Small intestine (tissue), 7 donors: ENCODE results near the gene SMG1. TPM values are rescaled to one million over a fixed set of nuclear protein-coding genes. Genes with fewer than 3 reads are reported as not detected.

Source experiments
- DNase-seq, 2 donors: peaks; one replicate each; pipeline versions ENCODE4 v3.0.0 to v3.0.0-alpha.2; 2013
- FAIRE-seq: peaks from 2 replicates; lab custom pipeline; 2012; peaks lifted over from hg19 to GRCh38; lab: Jason Lieb, UNC
- H3K27ac ChIP-seq, 3 donors: one replicate each; pipeline ENCODE4 v1.5.1; 2013; ENCODE audit warnings: low read length in 2 of 3, mild to moderate bottlenecking in 2 of 3, control low read depth in 1 of 3, inconsistent platforms in 1 of 3, low read depth in 1 of 3, moderate library complexity in 1 of 3
- H3K27me3 ChIP-seq, 3 donors: one replicate each; pipeline ENCODE4 v1.6.1; 2013; ENCODE audit warnings: low read length in 3 of 3, inconsistent platforms in 1 of 3; ENCODE audit not compliant: control insufficient read depth in 3 of 3, insufficient read depth in 3 of 3
- H3K36me3 ChIP-seq, 3 donors: one replicate each; pipeline ENCODE4 v1.6.1; 2013; ENCODE audit warnings: low read length in 3 of 3, inconsistent platforms in 1 of 3, low read depth in 1 of 3, mild to moderate bottlenecking in 1 of 3, moderate library complexity in 1 of 3; ENCODE audit not compliant: control insufficient read depth in 3 of 3, insufficient read depth in 2 of 3
- H3K4me1 ChIP-seq, 3 donors: one replicate each; pipeline ENCODE4 v1.6.1; 2013; ENCODE audit warnings: low read length in 2 of 3, inconsistent platforms in 1 of 3, low read depth in 1 of 3, mild to moderate bottlenecking in 1 of 3, moderate library complexity in 1 of 3; ENCODE audit not compliant: control insufficient read depth in 3 of 3, insufficient read depth in 2 of 3
- H3K4me3 ChIP-seq, 3 donors: one replicate each; pipeline ENCODE4 v1.5.1; 2013; ENCODE audit warnings: low read length in 3 of 3, control low read depth in 1 of 3, inconsistent platforms in 1 of 3, low read depth in 1 of 3, mild to moderate bottlenecking in 1 of 3, moderate library complexity in 1 of 3
- H3K9me3 ChIP-seq, 2 donors: one replicate each; pipeline ENCODE4 v1.6.1; 2013; ENCODE audit warnings: low read depth in 1 of 2, low read length in 1 of 2; ENCODE audit not compliant: control insufficient read depth in 2 of 2, insufficient read depth in 1 of 2
- WGBS, 3 donors: extraction: QIAGEN DNeasy Blood & Tissue Kit; methylation state at CpG; one replicate each; pipeline ENCODE4 v1.1.7; 2013; 5-methylcytosine and 5-hydroxymethylcytosine counted together
- polyA plus RNA-seq, 4 donors: library from polyadenylated mRNA; stranded (reverse) in 3 of 4; unstranded in 1 of 4; fragments of 200-250 nt in 3 of 4; fragments of 120-200 nt in 1 of 4; gene quantifications; one replicate each; pipeline versions ENCODE4 v1.2.1 to v1.2.3, GENCODE V29; 2013
- donor health status: healthy with polysubstance abuse.
- donor health status: control.
- donor health status: control.
- donor health status: Bipolar disorder and iron deficiency.
- donor health status: healthy.

SMG1 gene
- polyA plus RNA-seq, 4 donors, result 9.2 to 43.4 (median 12.1) TPM

DNA sequence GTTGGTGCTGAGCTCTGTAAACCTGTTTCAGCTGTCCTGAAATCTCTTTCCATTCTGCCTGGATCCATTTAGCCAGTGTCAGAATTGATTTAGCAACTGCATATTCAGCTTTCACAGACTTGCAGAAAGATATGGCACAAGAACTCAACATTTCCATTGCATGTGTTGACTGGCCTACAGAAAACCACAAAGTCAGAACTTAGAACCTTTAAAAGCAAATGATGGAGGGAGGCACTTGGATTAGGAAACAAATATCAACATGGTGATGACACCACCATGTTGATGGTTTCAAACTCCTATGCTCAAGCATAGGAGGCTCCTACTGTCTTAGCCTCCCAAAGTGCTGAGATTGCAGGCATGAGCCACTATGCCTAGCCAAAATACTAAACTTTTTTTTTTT lies 72.5 kb downstream of the SMG1 start:
- Histone ChIP-seq H3K27ac (no peak overlapping the region), H3K9me3 (no peaks in the 10 kb centered on the region), H3K4me1 (no peaks in the 10 kb centered on the region), H3K4me3 (no peak overlapping the region), H3K27me3 (no peaks in the 10 kb centered on the region), H3K36me3 (peaks cover 12 to 35% (median 32%) of the 10 kb centered on the region in 3 donors)
- FAIRE-seq (no peak), DNase-seq (no peak)

DNA sequence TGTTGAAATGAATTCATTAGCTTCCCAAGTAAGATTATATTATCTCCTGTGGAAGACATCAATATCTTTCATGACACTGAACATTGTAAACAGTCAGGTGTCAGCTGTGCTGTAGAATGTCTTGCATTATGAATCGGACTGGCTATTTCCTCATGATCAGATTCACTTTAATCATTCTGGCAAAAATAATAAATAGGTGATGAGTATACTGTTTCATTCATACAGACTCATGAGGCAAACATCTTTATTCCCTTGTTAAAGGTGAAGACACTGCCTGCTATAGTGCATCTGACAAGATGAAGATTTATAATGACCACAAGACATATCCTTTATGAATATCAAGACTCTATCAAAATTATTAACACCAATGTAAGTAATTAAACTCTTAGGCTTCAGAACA lies 73.6 kb downstream of the SMG1 start:
- Histone ChIP-seq H3K36me3 (peaks cover 20 to 40% (median 34%) of the 10 kb centered on the region in 3 donors), H3K4me1 (no peaks in the 10 kb centered on the region), H3K9me3 (no peaks in the 10 kb centered on the region), H3K27ac (no peak overlapping the region), H3K4me3 (no peak overlapping the region), H3K27me3 (no peaks in the 10 kb centered on the region)
- DNase-seq (no peak), FAIRE-seq (no peak)
- 87 to 97% (median 92%) methylated on average over 1 of the region's 1 CpG for WGBS, 3 donors

DNA sequence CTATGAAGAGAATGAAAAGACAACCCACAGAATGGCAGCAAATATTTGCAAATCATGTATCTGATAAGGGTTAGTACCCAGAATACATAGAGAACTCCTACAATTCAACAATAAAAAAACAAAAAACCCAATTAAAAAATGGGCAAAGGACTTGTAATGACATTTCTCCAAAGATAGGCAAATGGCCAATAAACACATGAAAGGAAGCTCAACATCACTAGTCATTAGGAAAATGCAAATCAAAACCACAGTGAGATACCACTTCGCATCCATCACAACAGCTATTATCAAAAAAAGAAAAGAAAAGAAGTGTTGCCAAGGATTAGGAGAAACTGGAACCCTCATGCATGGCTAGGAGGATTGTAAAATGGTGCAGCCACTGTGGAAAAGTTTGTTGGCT lies 79.8 kb downstream of the SMG1 start:
- FAIRE-seq (no peak), DNase-seq (no peak)
- Histone ChIP-seq H3K36me3 (peaks cover 26 to 42% (median 41%) of the 10 kb centered on the region in 3 donors), H3K27ac (no peak overlapping the region), H3K9me3 (no peaks in the 10 kb centered on the region), H3K27me3 (no peaks in the 10 kb centered on the region), H3K4me1 (no peaks in the 10 kb centered on the region), H3K4me3 (no peak overlapping the region)
- 87 to 95% (median 94%) methylated on average over 1 of the region's 1 CpG for WGBS, 3 donors

DNA sequence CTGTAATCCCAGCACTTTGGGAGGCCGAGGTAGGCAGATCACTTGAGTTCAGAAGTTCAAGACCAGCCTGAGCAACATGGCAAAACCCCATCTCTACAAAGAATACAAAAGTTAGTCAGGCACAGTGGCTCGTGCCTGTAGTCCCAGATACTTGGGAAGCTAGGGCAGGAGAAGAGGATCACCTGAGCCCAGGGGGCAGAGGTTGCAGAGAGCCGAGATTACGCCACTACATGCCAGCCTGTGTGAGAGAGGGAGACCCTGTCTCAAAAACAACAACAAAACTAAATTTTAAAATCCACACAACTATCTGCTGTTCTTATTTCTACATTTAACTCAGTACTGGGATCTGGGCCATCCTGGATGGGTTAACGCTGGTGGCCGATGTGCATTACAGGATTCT lies 83.6 kb downstream of the SMG1 start:
- H3K4me3 ChIP-seq, result no peak overlapping the region
- FAIRE-seq (no peak), DNase-seq (no peak)
- no peaks in the 10 kb centered on the region for H3K9me3 ChIP-seq
- no peaks in the 10 kb centered on the region for H3K27me3 ChIP-seq
- H3K36me3 ChIP-seq, result peaks cover 13 to 39% (median 35%) of the 10 kb centered on the region in 3 donors
- 94 to 98% (median 97%) methylated on average over 6 of the region's 6 CpGs for WGBS, 3 donors
- no peak overlapping the region for H3K27ac ChIP-seq
- no peaks in the 10 kb centered on the region for H3K4me1 ChIP-seq

DNA sequence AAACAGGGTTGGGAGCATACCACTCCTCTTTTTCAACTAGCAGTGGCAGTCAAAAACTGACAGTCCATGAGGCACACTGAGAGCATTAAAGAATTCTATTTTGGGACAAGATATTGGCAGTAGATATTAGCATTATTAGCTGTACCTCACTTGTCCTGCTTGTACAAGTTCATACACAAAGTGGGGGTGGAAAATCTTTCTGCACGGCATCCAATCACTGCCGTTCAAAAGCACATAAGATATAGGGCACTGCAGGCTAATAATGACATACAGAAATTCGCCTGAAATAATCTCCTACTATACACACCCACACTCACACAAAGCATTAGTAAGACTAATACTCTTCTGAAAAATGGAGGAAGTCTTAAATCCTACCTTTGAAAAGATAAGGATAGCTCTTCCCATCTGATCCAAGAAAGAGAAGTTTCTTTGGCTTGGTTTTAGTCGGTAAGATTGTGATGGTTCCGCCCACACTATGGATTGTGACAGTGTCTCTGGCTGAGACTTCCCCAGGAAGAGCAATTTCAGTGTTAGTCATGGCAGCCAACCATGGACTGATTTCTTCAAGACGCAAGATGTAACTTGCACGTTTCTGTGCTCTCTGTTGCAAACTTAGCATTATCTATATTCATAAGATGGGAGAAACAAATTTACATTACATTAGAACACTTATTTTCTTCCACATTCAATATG lies 84.2 kb downstream of the SMG1 start:
- Histone ChIP-seq H3K4me1 (no peaks in the 10 kb centered on the region), H3K36me3 (peaks cover 9 to 39% (median 32%) of the 10 kb centered on the region in 3 donors), H3K27me3 (no peaks in the 10 kb centered on the region), H3K9me3 (no peaks in the 10 kb centered on the region), H3K27ac (no peak overlapping the region), H3K4me3 (no peak overlapping the region)
- FAIRE-seq, result no peak
- 90 to 98% (median 92%) methylated on average over 7 of the region's 7 CpGs for WGBS, 3 donors
- no peak for DNase-seq

DNA sequence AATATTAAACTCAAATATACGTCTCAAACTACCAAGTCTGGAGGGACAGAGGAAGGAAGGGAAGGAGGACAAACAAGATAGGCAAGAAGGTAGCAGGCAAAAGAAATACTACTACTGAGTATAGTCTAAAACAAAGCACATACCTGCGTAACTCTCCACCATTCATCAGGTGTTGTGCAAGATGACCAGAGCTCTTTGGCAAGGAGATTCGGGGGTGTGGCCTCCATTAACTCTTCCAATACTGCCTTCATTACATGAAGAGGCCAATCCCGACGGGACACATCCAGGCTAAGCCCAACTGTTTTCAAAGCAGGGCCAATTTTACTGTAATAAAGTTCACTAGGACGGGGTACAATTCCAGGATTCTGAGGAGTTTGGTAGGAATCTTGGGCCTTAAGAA lies 86.7 kb downstream of the SMG1 start:
- H3K27ac ChIP-seq, result peak overlapping the region in 1 of 3 donors; percentile 60
- DNase-seq, result peak in 1 of 2 donors; percentile 64
- H3K4me1 ChIP-seq, result no peaks in the 10 kb centered on the region
- H3K9me3 ChIP-seq, result no peaks in the 10 kb centered on the region
- no peak for FAIRE-seq
- no peaks in the 10 kb centered on the region for H3K27me3 ChIP-seq
- peaks cover 14 to 48% (median 37%) of the 10 kb centered on the region in 3 donors for H3K36me3 ChIP-seq
- H3K4me3 ChIP-seq, result no peak overlapping the region
- WGBS, 3 donors, result 80 to 83% (median 82%) methylated on average over 6 of the region's 6 CpGs

DNA sequence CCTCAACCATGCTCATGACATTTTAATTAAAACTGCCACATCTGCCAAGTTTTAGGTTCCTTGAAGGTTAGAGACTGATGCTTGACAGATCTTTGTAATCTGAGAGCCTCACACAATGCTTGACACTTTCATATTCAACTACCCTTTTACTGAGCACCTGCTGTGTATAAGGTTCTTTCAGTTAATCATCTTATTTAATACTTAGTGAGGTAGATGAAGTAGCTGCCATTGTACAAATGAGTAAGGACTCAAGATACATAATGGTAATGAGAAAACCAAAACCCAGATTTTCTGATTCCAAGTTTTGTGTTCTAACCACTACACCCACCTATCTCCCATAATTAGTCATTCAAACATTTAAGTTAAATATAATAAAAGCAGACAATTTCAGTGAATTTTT lies 89.5 kb downstream of the SMG1 start:
- no peaks in the 10 kb centered on the region for H3K27me3 ChIP-seq
- no peaks in the 10 kb centered on the region for H3K9me3 ChIP-seq
- peaks cover 28 to 48% (median 35%) of the 10 kb centered on the region in 3 donors for H3K36me3 ChIP-seq
- no peak for DNase-seq
- no peak for FAIRE-seq
- H3K4me1 ChIP-seq, result no peaks in the 10 kb centered on the region
- no peak overlapping the region for H3K27ac ChIP-seq
- H3K4me3 ChIP-seq, result no peak overlapping the region

DNA sequence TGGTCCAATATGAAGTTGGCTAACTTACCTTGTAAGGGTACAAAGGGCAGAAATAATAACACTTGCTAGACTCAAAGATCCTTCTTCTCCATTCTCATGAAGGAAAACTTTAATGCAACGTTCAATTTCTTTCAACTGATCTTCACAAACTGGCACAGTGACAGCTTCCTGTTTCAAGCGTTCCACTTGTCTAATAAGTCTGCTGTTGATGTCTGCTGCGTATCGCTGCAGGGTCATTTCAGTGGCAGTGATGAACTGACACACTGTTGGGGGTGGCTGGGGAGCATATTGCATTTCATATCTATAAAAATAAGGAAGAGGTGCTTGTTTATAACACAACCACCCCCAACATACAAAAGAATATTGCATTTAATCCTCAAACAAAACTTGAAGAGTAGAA lies 91.3 kb downstream of the SMG1 start:
- Histone ChIP-seq H3K4me1 (no peaks in the 10 kb centered on the region), H3K27me3 (no peaks in the 10 kb centered on the region), H3K36me3 (peaks cover 32 to 42% (median 37%) of the 10 kb centered on the region in 3 donors), H3K27ac (no peak overlapping the region), H3K4me3 (no peak overlapping the region), H3K9me3 (no peaks in the 10 kb centered on the region)
- 68 to 76% (median 69%) methylated on average over 4 of the region's 4 CpGs for WGBS, 3 donors
- peak in 1 of 2 donors; percentile 19 for DNase-seq
- FAIRE-seq, result no peak
